HepG2 (cell line): ENCODE measurements around the gene POLD3. TPM values are rescaled to one million over a fixed set of nuclear protein-coding genes. Genes with fewer than 3 reads are reported as not detected.

Experiments
- ATAC-seq: fragments of 200-7000 bp; cut with Tn5 transposase; 3 replicates; pipeline ENCODE4 v1.9.1; 2020; ENCODE audit warnings: mild to moderate bottlenecking, moderate library complexity
- BruUV-seq: library from RNA; stranded (reverse); fragments of 400-500 nt; replicated peaks from 2 replicates; lab custom pipeline; 2021; lab: Mats Ljungman, UMichigan
- CTCF ChIA-PET: fragments of 300-600 bp; formaldehyde crosslinking; extraction: SDS; loops from one replicate; lab custom pipeline; 2021; ENCODE audit warnings: low total read pairs, inconsistent platforms, low intra/inter-chr PET ratio; lab: Yijun Ruan, JAX
- POLR2A ChIA-PET: fragments of 350-600 bp; sonication (Branson Sonifier 250); formaldehyde crosslinking; loops from one replicate; lab custom pipeline; 2020; ENCODE audit warnings: antibody characterized with exemption, inconsistent platforms; lab: Yijun Ruan, JAX
- DNase-seq: peaks from one replicate; pipeline ENCODE4 v3.0.0-alpha.2; 2015; ENCODE audit warnings: low spot score
- FAIRE-seq: peaks from 3 replicates; lab custom pipeline; 2011; peaks lifted over from hg19 to GRCh38; lab: Jason Lieb, UNC
- H2AFZ ChIP-seq: one replicate; pipeline ENCODE4 v1.6.1; 2011; ENCODE audit warnings: low read length, inconsistent platforms
- H3K27ac ChIP-seq: fragments of 300-600 bp; 3 replicates; pipeline ENCODE4 v1.8.0; 2011; ENCODE audit warnings: mixed run types, mild to moderate bottlenecking, mixed read lengths, low read length, inconsistent platforms; ENCODE audit not compliant: insufficient read depth; ENCODE audit errors: extremely low read length
- H3K27me3 ChIP-seq, 2 experiments: fragments of 200-600 bp in 1 of 2; 2 replicates in 1 of 2; 3 replicates in 1 of 2; pipeline versions ENCODE4 v1.6.0 to v1.8.0; 2011; ENCODE audit warnings: low read length in 2 of 2, mild to moderate bottlenecking in 2 of 2, moderate library complexity in 2 of 2, inconsistent platforms in 1 of 2; ENCODE audit not compliant: insufficient read depth in 2 of 2, control insufficient read depth in 1 of 2
- H3K36me3 ChIP-seq, 2 experiments: fragments of 200-600 bp in 1 of 2; replicated peaks in 1 of 2; 2 replicates in 1 of 2; 3 replicates in 1 of 2; pipeline versions ENCODE4 v1.5.1 to v1.8.0; 2011; ENCODE audit warnings: low read length in 2 of 2, inconsistent platforms in 1 of 2; ENCODE audit not compliant: insufficient read depth in 2 of 2, control insufficient read depth in 1 of 2
- H3K4me1 ChIP-seq: 2 replicates; pipeline ENCODE4 v1.5.1; 2012; ENCODE audit warnings: low read length, inconsistent platforms; ENCODE audit not compliant: insufficient read depth
- H3K4me2 ChIP-seq: 2 replicates; pipeline ENCODE4 v1.6.0; 2011; ENCODE audit warnings: low read depth, low read length, inconsistent platforms
- H3K4me3 ChIP-seq, 3 experiments: fragments of 200-600 bp in 1 of 3; sonication (generic), shearing (Covaris generic) in 1 of 3; replicated peaks in 1 of 3; 2 replicates each; pipeline ENCODE4 v1.5.1; 2011 to 2016; ENCODE audit warnings: low read length in 3 of 3, inconsistent platforms in 2 of 3, low read depth in 2 of 3, mild to moderate bottlenecking in 2 of 3, control low read depth in 1 of 3, mixed read lengths in 1 of 3; ENCODE audit not compliant: insufficient read depth in 1 of 3
- H3K79me2 ChIP-seq: one replicate; pipeline ENCODE4 v1.6.1; 2011; ENCODE audit warnings: low read length, inconsistent platforms; ENCODE audit not compliant: insufficient read depth
- H3K9ac ChIP-seq: 2 replicates; pipeline ENCODE4 v1.6.0; 2011; ENCODE audit warnings: mild to moderate bottlenecking, low read depth, low read length, inconsistent platforms; ENCODE audit not compliant: insufficient read depth
- H3K9me3 ChIP-seq: 2 replicates; pipeline ENCODE4 v1.5.1; 2012; ENCODE audit warnings: mild to moderate bottlenecking, low read length
- H4K20me1 ChIP-seq: 2 replicates; pipeline ENCODE4 v1.6.0; 2011; ENCODE audit warnings: inconsistent platforms, mild to moderate bottlenecking, low read length, moderate library complexity; ENCODE audit not compliant: insufficient read depth
- FOSL2 ChIP-seq: sonication (generic); formaldehyde crosslinking; IDR thresholded peaks from 2 replicates; pipeline ENCODE4 v1.4.0; 2020; ENCODE audit warnings: missing genetic modification reagents
- HDAC2 ChIP-seq: sonication (generic); formaldehyde crosslinking; IDR thresholded peaks from 2 replicates; pipeline ENCODE4 v1.4.0; 2020; ENCODE audit warnings: missing genetic modification reagents
- IRF2 ChIP-seq: IDR thresholded peaks from 2 replicates; pipeline ENCODE4 v1.6.1; 2018; ENCODE audit warnings: missing genetic modification reagents, missing compliant biosample characterization
- KLF9 ChIP-seq: IDR thresholded peaks from 2 replicates; pipeline ENCODE4 v1.6.1; 2016; ENCODE audit warnings: low read depth
- POLR2AphosphoS5 ChIP-seq: IDR thresholded peaks from 2 replicates; pipeline ENCODE4 v1.6.1; 2012; ENCODE audit warnings: low read depth, low read length
- SRY ChIP-seq: sonication (generic); formaldehyde crosslinking; IDR thresholded peaks from 2 replicates; pipeline ENCODE4 v1.8.0; 2022; ENCODE audit warnings: mild to moderate bottlenecking, missing genetic modification reagents
- SYNCRIP ChIP-seq: fragments of 200-400 bp; formaldehyde crosslinking; IDR thresholded peaks from 2 replicates; pipeline ENCODE4 v1.6.1; 2018; ENCODE audit warnings: mild to moderate bottlenecking, low read depth, low read length; ENCODE audit not compliant: insufficient read depth
- ZNF768 ChIP-seq: sonication (generic); formaldehyde crosslinking; IDR thresholded peaks from 2 replicates; pipeline ENCODE4 v1.4.0; 2020; ENCODE audit warnings: missing genetic modification reagents
- WGBS: methylation state at CpG from one replicate; pipeline ENCODE4 v1.1.6; 2017; ENCODE audit warnings: low lambda C conversion rate; 5-methylcytosine and 5-hydroxymethylcytosine counted together
- in situ Hi-C: cut with HindIII; loops from 2 replicates; pipeline ENCODE4 v1.10.0; 2017; ENCODE audit warnings: low pct_unique_long_range_greater_than_20kb; ENCODE audit not compliant: extremely low pct_ligation_motif_present
- intact Hi-C: fragments of 100-400 bp; cut with micrococcal nuclease; formaldehyde crosslinking; loops from one replicate; pipeline ENCODE4 v1.10.0; 2022; ENCODE audit not compliant: unreplicated experiment
- polyA plus RNA-seq, 8 experiments: library from polyadenylated mRNA; depleted of rRNA in 3 of 8; stranded (reverse) in 7 of 8; unstranded in 1 of 8; fragments of >200 nt; fragmentation: Illumina TruSeq in 4 of 8; extraction: Trizol in 4 of 8; gene quantifications; 2 replicates each; pipeline versions ENCODE4 v1.2.1 to v1.2.3, GENCODE V29; 2011 to 2016; ENCODE audit warnings: low read depth in 4 of 8, missing spikeins in 1 of 8, mixed read lengths in 1 of 8; ENCODE audit not compliant: insufficient read depth in 1 of 8
- total RNA-seq, 5 experiments: library from RNA; depleted of rRNA; stranded (reverse); fragments of >200 nt; fragmentation: Illumina TruSeq; extraction: Trizol; gene quantifications; 2 replicates each; pipeline ENCODE4 v1.2.3, GENCODE V29; 2016; ENCODE audit warnings: low read depth in 1 of 5
- TF ChIP-seq, protein P1 (sequence below): sonication (generic); formaldehyde crosslinking; IDR thresholded peaks from 2 replicates; pipeline ENCODE4 v1.4.0; 2020; ENCODE audit warnings: missing genetic modification reagents, borderline replicate concordance
- TF ChIP-seq, protein P2 (sequence below), 2 experiments: IDR thresholded peaks; 2 replicates each; pipeline ENCODE4 v1.6.1; 2011 to 2012; ENCODE audit warnings: low read length in 2 of 2, borderline replicate concordance in 1 of 2, low read depth in 1 of 2, mild to moderate bottlenecking in 1 of 2, moderate library complexity in 1 of 2
- TF ChIP-seq, protein P3 (sequence below): sonication (generic); formaldehyde crosslinking; IDR thresholded peaks from 2 replicates; pipeline ENCODE4 v1.5.0; 2020; ENCODE audit warnings: missing genetic modification reagents

POLD3 gene
- total and polyA plus RNA-seq, 2 of the 13 experiments (the other 11 are each of a cell fraction or from before 2014, with no cell fraction given): 6.3 to 18.9 TPM

DNA sequence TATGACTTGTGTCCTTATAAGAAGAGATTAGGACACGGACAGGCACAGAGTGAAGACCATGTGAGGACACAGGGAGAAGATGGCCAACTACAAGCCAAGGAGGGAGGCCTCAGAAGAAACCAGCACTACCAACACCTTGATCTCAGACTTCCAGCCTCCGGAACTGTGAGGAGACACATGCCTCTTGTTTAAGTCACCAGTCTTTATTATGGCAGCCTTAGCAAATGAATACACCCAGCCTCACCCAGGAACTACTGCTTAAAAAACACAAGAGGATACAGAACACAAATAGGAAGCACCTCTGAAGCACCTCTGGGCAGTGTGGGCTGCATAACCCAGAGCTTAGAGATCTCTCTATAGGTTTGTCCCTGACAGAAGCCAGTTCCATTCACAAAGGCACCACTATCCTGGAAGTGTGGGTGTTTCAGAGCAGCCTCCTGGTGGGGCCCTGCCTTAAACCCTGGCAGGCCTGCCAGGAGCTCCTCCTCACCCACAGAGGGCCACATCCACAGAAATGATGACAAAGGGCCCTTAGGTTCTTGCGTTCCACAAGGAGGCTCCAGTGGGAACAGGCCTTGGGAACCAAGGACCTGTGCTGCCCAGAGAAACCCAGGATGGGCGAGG lies 80.1 kb downstream of the POLD3 start (continued):
- TF ChIP-seq, protein P1, sequence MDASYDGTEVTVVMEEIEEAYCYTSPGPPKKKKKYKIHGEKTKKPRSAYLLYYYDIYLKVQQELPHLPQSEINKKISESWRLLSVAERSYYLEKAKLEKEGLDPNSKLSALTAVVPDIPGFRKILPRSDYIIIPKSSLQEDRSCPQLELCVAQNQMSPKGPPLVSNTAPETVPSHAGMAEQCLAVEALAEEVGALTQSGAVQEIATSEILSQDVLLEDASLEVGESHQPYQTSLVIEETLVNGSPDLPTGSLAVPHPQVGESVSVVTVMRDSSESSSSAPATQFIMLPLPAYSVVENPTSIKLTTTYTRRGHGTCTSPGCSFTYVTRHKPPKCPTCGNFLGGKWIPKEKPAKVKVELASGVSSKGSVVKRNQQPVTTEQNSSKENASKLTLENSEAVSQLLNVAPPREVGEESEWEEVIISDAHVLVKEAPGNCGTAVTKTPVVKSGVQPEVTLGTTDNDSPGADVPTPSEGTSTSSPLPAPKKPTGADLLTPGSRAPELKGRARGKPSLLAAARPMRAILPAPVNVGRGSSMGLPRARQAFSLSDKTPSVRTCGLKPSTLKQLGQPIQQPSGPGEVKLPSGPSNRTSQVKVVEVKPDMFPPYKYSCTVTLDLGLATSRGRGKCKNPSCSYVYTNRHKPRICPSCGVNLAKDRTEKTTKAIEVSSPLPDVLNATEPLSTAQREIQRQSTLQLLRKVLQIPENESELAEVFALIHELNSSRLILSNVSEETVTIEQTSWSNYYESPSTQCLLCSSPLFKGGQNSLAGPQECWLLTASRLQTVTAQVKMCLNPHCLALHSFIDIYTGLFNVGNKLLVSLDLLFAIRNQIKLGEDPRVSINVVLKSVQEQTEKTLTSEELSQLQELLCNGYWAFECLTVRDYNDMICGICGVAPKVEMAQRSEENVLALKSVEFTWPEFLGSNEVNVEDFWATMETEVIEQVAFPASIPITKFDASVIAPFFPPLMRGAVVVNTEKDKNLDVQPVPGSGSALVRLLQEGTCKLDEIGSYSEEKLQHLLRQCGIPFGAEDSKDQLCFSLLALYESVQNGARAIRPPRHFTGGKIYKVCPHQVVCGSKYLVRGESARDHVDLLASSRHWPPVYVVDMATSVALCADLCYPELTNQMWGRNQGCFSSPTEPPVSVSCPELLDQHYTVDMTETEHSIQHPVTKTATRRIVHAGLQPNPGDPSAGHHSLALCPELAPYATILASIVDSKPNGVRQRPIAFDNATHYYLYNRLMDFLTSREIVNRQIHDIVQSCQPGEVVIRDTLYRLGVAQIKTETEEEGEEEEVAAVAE (CRISPR knock-in tag): no peak
- TF ChIP-seq SYNCRIP: no peak

DNA sequence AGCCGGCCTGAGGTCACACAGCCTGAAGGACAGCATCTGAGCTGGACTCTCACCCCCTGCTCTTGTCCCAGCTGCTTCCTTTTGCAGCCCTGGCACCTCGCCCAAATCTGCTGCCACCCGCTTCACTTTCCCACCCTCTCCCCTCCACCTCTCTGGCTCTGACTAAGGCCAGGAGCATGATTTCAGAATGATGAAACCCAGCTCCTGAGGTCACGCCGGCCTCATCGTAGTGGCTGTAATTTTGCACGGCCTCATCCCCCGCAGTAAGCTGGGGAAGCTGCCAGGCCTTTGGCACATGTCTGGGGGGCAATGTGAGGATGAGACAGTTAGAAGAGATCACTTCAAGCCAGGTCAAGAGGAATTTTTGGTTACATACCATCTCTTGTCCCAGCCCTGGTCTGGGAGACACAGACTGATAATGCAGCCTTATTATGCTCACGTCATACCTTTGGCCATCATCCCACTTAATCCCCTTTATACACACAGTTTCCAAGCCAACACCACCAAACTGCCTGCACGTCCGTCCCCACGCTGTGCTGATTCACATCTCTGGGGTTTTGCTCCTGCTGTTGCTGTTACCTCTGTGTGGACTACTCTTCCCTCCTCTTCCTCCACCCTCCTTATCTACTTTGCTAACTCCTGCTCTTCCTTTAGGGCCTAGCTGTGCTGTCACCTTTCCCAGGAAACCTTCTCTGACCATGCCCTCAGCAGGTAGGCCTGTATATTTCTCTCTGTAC lies 80.7 kb downstream of the POLD3 start:
- H2AFZ ChIP-seq: no peak overlapping the region
- no peaks in the 10 kb centered on the region for H3K9me3 ChIP-seq
- no peaks in the 10 kb centered on the region; a peak in 1 of 5 replicates for H3K27me3 ChIP-seq
- no peak for DNase-seq
- 29% methylated on average over 11 of the region's 12 CpGs for WGBS
- intact Hi-C loops (no loop called here), in situ Hi-C loops (no loop called here)
- H3K27ac ChIP-seq: no peak overlapping the region
- H3K79me2 ChIP-seq: no peaks in the 10 kb centered on the region
- ChIA-PET CTCF (no interaction called here), POLR2A (no interaction called here)
- H3K36me3 ChIP-seq: no peaks in the 10 kb centered on the region
- peaks cover 8% of the 10 kb centered on the region; the same call in 1 of the 2 replicates for H3K4me1 ChIP-seq
- no peak overlapping the region for H3K4me3 ChIP-seq
- ATAC-seq: peak; percentile 40
- H4K20me1 ChIP-seq: no peaks in the 10 kb centered on the region
- H3K4me2 ChIP-seq: peak overlapping the region; percentile 18
- BruUV-seq: no TSS peak
- H3K9ac ChIP-seq: no peak overlapping the region
- no peak for FAIRE-seq
- TF ChIP-seq, protein P2, sequence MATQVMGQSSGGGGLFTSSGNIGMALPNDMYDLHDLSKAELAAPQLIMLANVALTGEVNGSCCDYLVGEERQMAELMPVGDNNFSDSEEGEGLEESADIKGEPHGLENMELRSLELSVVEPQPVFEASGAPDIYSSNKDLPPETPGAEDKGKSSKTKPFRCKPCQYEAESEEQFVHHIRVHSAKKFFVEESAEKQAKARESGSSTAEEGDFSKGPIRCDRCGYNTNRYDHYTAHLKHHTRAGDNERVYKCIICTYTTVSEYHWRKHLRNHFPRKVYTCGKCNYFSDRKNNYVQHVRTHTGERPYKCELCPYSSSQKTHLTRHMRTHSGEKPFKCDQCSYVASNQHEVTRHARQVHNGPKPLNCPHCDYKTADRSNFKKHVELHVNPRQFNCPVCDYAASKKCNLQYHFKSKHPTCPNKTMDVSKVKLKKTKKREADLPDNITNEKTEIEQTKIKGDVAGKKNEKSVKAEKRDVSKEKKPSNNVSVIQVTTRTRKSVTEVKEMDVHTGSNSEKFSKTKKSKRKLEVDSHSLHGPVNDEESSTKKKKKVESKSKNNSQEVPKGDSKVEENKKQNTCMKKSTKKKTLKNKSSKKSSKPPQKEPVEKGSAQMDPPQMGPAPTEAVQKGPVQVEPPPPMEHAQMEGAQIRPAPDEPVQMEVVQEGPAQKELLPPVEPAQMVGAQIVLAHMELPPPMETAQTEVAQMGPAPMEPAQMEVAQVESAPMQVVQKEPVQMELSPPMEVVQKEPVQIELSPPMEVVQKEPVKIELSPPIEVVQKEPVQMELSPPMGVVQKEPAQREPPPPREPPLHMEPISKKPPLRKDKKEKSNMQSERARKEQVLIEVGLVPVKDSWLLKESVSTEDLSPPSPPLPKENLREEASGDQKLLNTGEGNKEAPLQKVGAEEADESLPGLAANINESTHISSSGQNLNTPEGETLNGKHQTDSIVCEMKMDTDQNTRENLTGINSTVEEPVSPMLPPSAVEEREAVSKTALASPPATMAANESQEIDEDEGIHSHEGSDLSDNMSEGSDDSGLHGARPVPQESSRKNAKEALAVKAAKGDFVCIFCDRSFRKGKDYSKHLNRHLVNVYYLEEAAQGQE (IDR thresholded peaks at IDR 0.05; ENCODE audit: borderline replicate concordance in 1 of 2, low read depth in 1 of 2, low read length in 2 of 2): no peak
- peak; percentile 20; the same call in 1 of the 2 replicates for TF ChIP-seq FOSL2 (CRISPR knock-in tag)
- peak; percentile 95 for TF ChIP-seq ZNF768 (CRISPR knock-in tag)
- no peak for TF ChIP-seq HDAC2 (CRISPR knock-in tag)
- no peak for TF ChIP-seq SRY (CRISPR knock-in tag)
- TF ChIP-seq, protein P3, sequence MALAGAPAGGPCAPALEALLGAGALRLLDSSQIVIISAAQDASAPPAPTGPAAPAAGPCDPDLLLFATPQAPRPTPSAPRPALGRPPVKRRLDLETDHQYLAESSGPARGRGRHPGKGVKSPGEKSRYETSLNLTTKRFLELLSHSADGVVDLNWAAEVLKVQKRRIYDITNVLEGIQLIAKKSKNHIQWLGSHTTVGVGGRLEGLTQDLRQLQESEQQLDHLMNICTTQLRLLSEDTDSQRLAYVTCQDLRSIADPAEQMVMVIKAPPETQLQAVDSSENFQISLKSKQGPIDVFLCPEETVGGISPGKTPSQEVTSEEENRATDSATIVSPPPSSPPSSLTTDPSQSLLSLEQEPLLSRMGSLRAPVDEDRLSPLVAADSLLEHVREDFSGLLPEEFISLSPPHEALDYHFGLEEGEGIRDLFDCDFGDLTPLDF: no peak
- TF ChIP-seq POLR2AphosphoS5: no peak
- no peak for TF ChIP-seq KLF9
- no peak for TF ChIP-seq IRF2 (CRISPR knock-in tag)
